H9 (cell line): Measurements from ENCODE around the gene VCP. TPM values are rescaled to one million over a fixed set of nuclear protein-coding genes. Genes with fewer than 3 reads are reported as not detected.
A peak's percentile ranks its signal among the peaks of the same experiment; 100 is the strongest.

Source experiments
- DNase-seq: peaks from one replicate; pipeline ENCODE4 v3.0.0-alpha.2; 2017
- H2AFZ ChIP-seq: one replicate; pipeline ENCODE4 v1.6.1; 2013; ENCODE audit warnings: mild to moderate bottlenecking, low read length, control low read depth, moderate library complexity
- H2AK5ac ChIP-seq: 2 replicates; pipeline ENCODE4 v1.6.1; 2013; ENCODE audit warnings: low read length, control low read depth, mixed read lengths; ENCODE audit not compliant: insufficient read length
- H2BK120ac ChIP-seq: one replicate; pipeline ENCODE4 v1.6.1; 2013; ENCODE audit warnings: low read depth, mild to moderate bottlenecking, low read length, control low read depth, inconsistent platforms; ENCODE audit not compliant: poor library complexity, severe bottlenecking
- H2BK12ac ChIP-seq: 2 replicates; pipeline ENCODE4 v1.6.1; 2013; ENCODE audit warnings: low read length, control low read depth, mixed read lengths, low read depth; ENCODE audit not compliant: insufficient read length
- H2BK15ac ChIP-seq: 2 replicates; pipeline ENCODE4 v1.6.1; 2013; ENCODE audit warnings: low read depth, low read length, control low read depth
- H2BK20ac ChIP-seq: one replicate; pipeline ENCODE4 v1.6.1; 2013; ENCODE audit warnings: low read depth, mild to moderate bottlenecking, low read length, control low read depth, inconsistent platforms; ENCODE audit not compliant: poor library complexity, severe bottlenecking
- H2BK5ac ChIP-seq: 2 replicates; pipeline ENCODE4 v1.6.1; 2013; ENCODE audit warnings: low read length, control low read depth, mixed read lengths; ENCODE audit not compliant: insufficient read length
- H3K14ac ChIP-seq: 2 replicates; pipeline ENCODE4 v1.6.1; 2013; ENCODE audit warnings: low read length, control low read depth; ENCODE audit not compliant: insufficient read depth
- H3K18ac ChIP-seq: 2 replicates; pipeline ENCODE4 v1.6.1; 2013; ENCODE audit warnings: low read depth, mild to moderate bottlenecking, mixed read lengths, low read length, control low read depth; ENCODE audit not compliant: insufficient read length
- H3K23ac ChIP-seq: 2 replicates; pipeline ENCODE4 v1.6.1; 2013; ENCODE audit warnings: low read length, control low read depth, mixed read lengths, low read depth; ENCODE audit not compliant: insufficient read length
- H3K23me2 ChIP-seq: 2 replicates; pipeline ENCODE4 v1.6.1; 2013; ENCODE audit warnings: low read depth, mild to moderate bottlenecking, mixed read lengths, low read length, control low read depth; ENCODE audit not compliant: insufficient read length, poor library complexity, severe bottlenecking
- H3K27ac ChIP-seq: 2 replicates; pipeline ENCODE4 v1.5.1; 2013; ENCODE audit warnings: low read length, control low read depth, mixed read lengths, low read depth; ENCODE audit not compliant: insufficient read length
- H3K27me3 ChIP-seq: 2 replicates; pipeline ENCODE4 v1.6.1; 2013; ENCODE audit warnings: low read length, control low read depth, inconsistent platforms; ENCODE audit not compliant: insufficient read depth
- H3K4ac ChIP-seq: 2 replicates; pipeline ENCODE4 v1.6.1; 2013; ENCODE audit warnings: low read depth, mild to moderate bottlenecking, control low read depth, inconsistent platforms, low read length, moderate library complexity
- H3K4me1 ChIP-seq: 2 replicates; pipeline ENCODE4 v1.6.1; 2013; ENCODE audit warnings: low read length, control low read depth, inconsistent platforms; ENCODE audit not compliant: insufficient read depth
- H3K4me2 ChIP-seq: 2 replicates; pipeline ENCODE4 v1.6.1; 2013; ENCODE audit warnings: low read length, control low read depth, mixed read lengths; ENCODE audit not compliant: insufficient read length, insufficient read depth
- H3K56ac ChIP-seq: 2 replicates; pipeline ENCODE4 v1.6.1; 2013; ENCODE audit warnings: low read depth, mild to moderate bottlenecking, mixed read lengths, low read length, control low read depth; ENCODE audit not compliant: insufficient read length
- H3K79me1 ChIP-seq: 2 replicates; pipeline ENCODE4 v1.6.1; 2013; ENCODE audit warnings: low read depth, mild to moderate bottlenecking, moderate library complexity, low read length, control low read depth, inconsistent platforms; ENCODE audit not compliant: insufficient read depth, poor library complexity, severe bottlenecking
- H3K79me2 ChIP-seq: 2 replicates; pipeline ENCODE4 v1.6.1; 2013; ENCODE audit warnings: low read length, control low read depth, inconsistent platforms; ENCODE audit not compliant: insufficient read depth
- H3K9ac ChIP-seq: 2 replicates; pipeline ENCODE4 v1.6.1; 2013; ENCODE audit warnings: low read length, control low read depth, mixed read lengths; ENCODE audit not compliant: insufficient read length; ENCODE audit errors: extremely low read depth
- H3K9me3 ChIP-seq: one replicate; pipeline ENCODE4 v1.6.1; 2013; ENCODE audit warnings: low read depth, low read length, inconsistent platforms; ENCODE audit not compliant: control insufficient read depth
- H3T11ph ChIP-seq: one replicate; pipeline ENCODE4 v1.6.1; 2013; ENCODE audit warnings: mild to moderate bottlenecking, low read length, control low read depth, inconsistent platforms
- H4K20me1 ChIP-seq: one replicate; pipeline ENCODE4 v1.6.1; 2013; ENCODE audit not compliant: control insufficient read depth, insufficient read length, insufficient read depth
- H4K5ac ChIP-seq: 2 replicates; pipeline ENCODE4 v1.6.1; 2013; ENCODE audit warnings: low read depth, mild to moderate bottlenecking, mixed read lengths, low read length, control low read depth; ENCODE audit not compliant: insufficient read length
- H4K8ac ChIP-seq: replicated peaks from 2 replicates; pipeline ENCODE4 v1.6.1; 2013; ENCODE audit warnings: low read length, control low read depth, mixed read lengths, low read depth; ENCODE audit not compliant: insufficient read length
- H4K91ac ChIP-seq: 2 replicates; pipeline ENCODE4 v1.6.1; 2013; ENCODE audit warnings: low read depth, mild to moderate bottlenecking, moderate library complexity, mixed read lengths, low read length, control low read depth; ENCODE audit not compliant: insufficient read length
- H3K27ac Mint-ChIP-seq, 3 experiments: 2 replicates in 2 of 3; 3 replicates in 1 of 3; pipeline ENCODE4 v1.8.0; 2020 to 2021; ENCODE audit warnings: mixed read lengths in 3 of 3, mild to moderate bottlenecking in 1 of 3, moderate library complexity in 1 of 3
- H3K27me3 Mint-ChIP-seq: 2 replicates; pipeline ENCODE4 v1.8.0; 2021; ENCODE audit warnings: low read depth, mild to moderate bottlenecking, moderate library complexity, mixed read lengths
- H3K36me3 Mint-ChIP-seq, 3 experiments: 2 replicates in 2 of 3; 3 replicates in 1 of 3; pipeline ENCODE4 v1.8.0; 2020 to 2021; ENCODE audit warnings: low read depth in 3 of 3, mixed read lengths in 3 of 3; ENCODE audit not compliant: insufficient read depth in 1 of 3
- H3K4me1 Mint-ChIP-seq, 2 experiments: 2 replicates each; pipeline ENCODE4 v1.8.0; 2020; ENCODE audit warnings: mixed read lengths in 2 of 2
- H3K4me3 Mint-ChIP-seq, 2 experiments: 2 replicates in 1 of 2; 3 replicates in 1 of 2; pipeline ENCODE4 v1.8.0; 2020 to 2021; ENCODE audit warnings: mild to moderate bottlenecking in 2 of 2, mixed read lengths in 2 of 2, moderate library complexity in 1 of 2
- H3K9me3 Mint-ChIP-seq, 2 experiments: 2 replicates in 1 of 2; 3 replicates in 1 of 2; pipeline ENCODE4 v1.8.0; 2020; ENCODE audit warnings: mild to moderate bottlenecking in 2 of 2, mixed read lengths in 2 of 2, moderate library complexity in 1 of 2
- CTCF ChIP-seq: fragments of 200-600 bp; sonication (generic); conservative IDR thresholded peaks from 3 replicates; pipeline ENCODE4 v1.8.0; 2021; ENCODE audit warnings: antibody characterized with exemption, mild to moderate bottlenecking
- WGBS: extraction: QIAGEN DNeasy Blood & Tissue Kit; methylation state at CpG from one replicate; pipeline ENCODE4 v1.1.7; 2013; ENCODE audit warnings: missing lambda C conversion rate, low lambda C conversion rate, mixed read lengths; ENCODE audit not compliant: insufficient read length; ENCODE audit errors: extremely low coverage; 5-methylcytosine and 5-hydroxymethylcytosine counted together
- total RNA-seq: library from RNA; stranded (reverse); gene quantifications from 2 replicates; pipeline ENCODE4 v1.2.1, GENCODE V29; 2021

Gene VCP
- total RNA-seq, 1 experiment from 2014 or later: 407 TPM

GRCh38 chr9:35096035-35096849 lies 23.8 kb upstream of the VCP start, which contains the start of gene PIGO:
Gene PIGO (minus strand): TSS chr9:35096591. CDS start chr9:35095565, 1,026 bp downstream.
- peak; percentile 79 for TF ChIP-seq CTCF
- no peak within 1 kb of the TSS for H2AFZ ChIP-seq
- peak within 1 kb of the TSS; percentile 99 for H3K18ac ChIP-seq

More at GRCh38 chr9:35096035-35096849, 23.8 kb upstream of the VCP start, which contains the start of gene PIGO:
- H4K20me1 ChIP-seq: no peaks in the 10 kb centered on the region
- H3K9me3 ChIP-seq: no peaks in the 10 kb centered on the region
- H3K23ac ChIP-seq: no peak within 1 kb of the TSS
- H3K79me2 ChIP-seq: no peaks in the 10 kb centered on the region
- peak within 1 kb of the TSS; percentile 91 for H3K4me2 ChIP-seq
- Mint-ChIP-seq H3K27me3 (no peaks in the 10 kb centered on the region), H3K27ac (peak within 1 kb of the TSS; percentile 87 to 96 (median 94); a peak in 6 of 7 replicates), H3K4me1 (peaks cover 2 to 6% of the 10 kb centered on the region in 2 experiments; a peak in 2 of 4 replicates), H3K36me3 (peaks cover 20 to 52% (median 43%) of the 10 kb centered on the region in 3 experiments), H3K4me3 (peak within 1 kb of the TSS; percentile 83 to 88), H3K9me3 (no peaks in the 10 kb centered on the region)
- no peak within 1 kb of the TSS for H2BK15ac ChIP-seq
- H3K27me3 ChIP-seq: no peaks in the 10 kb centered on the region
- H3K4me1 ChIP-seq: no peaks in the 10 kb centered on the region
- WGBS: no CpG with 5 or more reads among the region's 53 CpGs
- peak within 1 kb of the TSS; percentile 63 for H3K27ac ChIP-seq
- no peak within 1 kb of the TSS for H2BK12ac ChIP-seq
- no peak within 1 kb of the TSS for H2BK20ac ChIP-seq
- no peak within 1 kb of the TSS for H3T11ph ChIP-seq
- no peak within 1 kb of the TSS; the same call in 1 of the 2 replicates for H3K4ac ChIP-seq
- H4K5ac ChIP-seq: peak within 1 kb of the TSS; percentile 88
- H3K9ac ChIP-seq: peak within 1 kb of the TSS; percentile 94
- H2BK120ac ChIP-seq: no peak within 1 kb of the TSS
- H3K23me2 ChIP-seq: peaks cover 6% of the 10 kb centered on the region
- H4K8ac ChIP-seq: peak within 1 kb of the TSS; percentile 14
- no peaks in the 10 kb centered on the region for H3K79me1 ChIP-seq
- H2AK5ac ChIP-seq: no peak within 1 kb of the TSS
- peak within 1 kb of the TSS; percentile 56 for H2BK5ac ChIP-seq
- H4K91ac ChIP-seq: no peak within 1 kb of the TSS
- H3K56ac ChIP-seq: no peak within 1 kb of the TSS
- peak within 1 kb of the TSS; percentile 99 for H3K14ac ChIP-seq
- DNase-seq: peak; percentile 95
